HG02678 (cell line): ENCODE data around the gene GABARAP.
"Not testable (repeated sequence)": the region's sequence is repeated elsewhere in the genome, so short reads cannot be mapped to it uniquely, and the experiment has no call there.

Source experiments
- ATAC-seq: cut with Tn5 transposase; IDR thresholded peaks from one replicate; pipeline ENCODE4 v1.9.1; 2021; ENCODE audit warnings: mild to moderate bottlenecking, moderate library complexity; ENCODE audit not compliant: unreplicated experiment

GABARAP gene

GRCh38 chr17:7261379-7262191 is 19.3 kb upstream of the GABARAP start:
- ATAC-seq: no peak

GRCh38 chr17:7260651-7261378 is 18.6 kb upstream of the GABARAP start:
- ATAC-seq: no peak

- ATAC-seq: no peak
These were observed 17.9 kb upstream of the GABARAP start for GRCh38 chr17:7260151-7260550.

GRCh38 chr17:7259555-7259889 is 17.3 kb upstream of the GABARAP start:
- no peak for ATAC-seq

GRCh38 chr17:7258731-7259554 is 16.7 kb upstream of the GABARAP start:
- no peak for ATAC-seq

GRCh38 chr17:7256766-7257456 is 14.7 kb upstream of the GABARAP start:
- no peak for ATAC-seq

- no peak for ATAC-seq
These were observed 12.3 kb upstream of the GABARAP start for GRCh38 chr17:7254511-7254910.

GRCh38 chr17:7253082-7253481 is 10.8 kb upstream of the GABARAP start:
- no peak for ATAC-seq

GRCh38 chr17:7252176-7253043 is 10.2 kb upstream of the GABARAP start, which contains the start of gene ELP5:
TSS of gene ELP5 (plus strand) at chr17:7252215. CDS start at chr17:7252551, 336 bp downstream.
- ATAC-seq: peak; percentile 50

DNA sequence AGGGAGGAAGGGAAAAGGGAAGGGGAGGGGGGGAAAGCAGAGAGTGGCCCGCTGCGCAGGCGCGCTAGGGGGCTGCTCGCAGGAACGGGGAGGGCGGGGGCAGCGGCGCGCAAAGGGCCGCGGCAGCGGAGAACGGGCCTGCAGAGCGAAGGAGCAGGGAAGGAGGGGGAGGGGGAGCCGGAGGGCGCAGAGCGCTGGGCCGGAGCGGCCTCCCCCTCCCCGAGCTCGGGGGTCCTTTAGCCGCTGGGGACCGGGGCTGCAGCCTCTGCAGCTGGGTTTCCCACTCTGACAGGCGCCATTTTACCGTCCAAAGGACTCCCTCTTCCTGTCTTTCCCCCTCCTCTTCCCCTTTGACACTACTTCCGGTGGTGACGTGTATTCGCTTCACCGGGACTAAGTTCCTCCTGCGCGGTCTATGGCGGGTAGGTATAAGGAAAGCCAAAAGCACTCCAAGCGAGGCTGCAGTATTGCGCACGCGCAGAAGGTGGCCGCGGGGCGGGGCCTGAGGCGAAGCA is 9.5 kb upstream of the GABARAP start, which contains the start of gene CTDNEP1:
CTDNEP1 (minus strand) TSS at position 74 of the 515 bp plus-strand sequence. CDS start 438 bp downstream, outside the sequence.
- peak; percentile 81 for ATAC-seq

DNA sequence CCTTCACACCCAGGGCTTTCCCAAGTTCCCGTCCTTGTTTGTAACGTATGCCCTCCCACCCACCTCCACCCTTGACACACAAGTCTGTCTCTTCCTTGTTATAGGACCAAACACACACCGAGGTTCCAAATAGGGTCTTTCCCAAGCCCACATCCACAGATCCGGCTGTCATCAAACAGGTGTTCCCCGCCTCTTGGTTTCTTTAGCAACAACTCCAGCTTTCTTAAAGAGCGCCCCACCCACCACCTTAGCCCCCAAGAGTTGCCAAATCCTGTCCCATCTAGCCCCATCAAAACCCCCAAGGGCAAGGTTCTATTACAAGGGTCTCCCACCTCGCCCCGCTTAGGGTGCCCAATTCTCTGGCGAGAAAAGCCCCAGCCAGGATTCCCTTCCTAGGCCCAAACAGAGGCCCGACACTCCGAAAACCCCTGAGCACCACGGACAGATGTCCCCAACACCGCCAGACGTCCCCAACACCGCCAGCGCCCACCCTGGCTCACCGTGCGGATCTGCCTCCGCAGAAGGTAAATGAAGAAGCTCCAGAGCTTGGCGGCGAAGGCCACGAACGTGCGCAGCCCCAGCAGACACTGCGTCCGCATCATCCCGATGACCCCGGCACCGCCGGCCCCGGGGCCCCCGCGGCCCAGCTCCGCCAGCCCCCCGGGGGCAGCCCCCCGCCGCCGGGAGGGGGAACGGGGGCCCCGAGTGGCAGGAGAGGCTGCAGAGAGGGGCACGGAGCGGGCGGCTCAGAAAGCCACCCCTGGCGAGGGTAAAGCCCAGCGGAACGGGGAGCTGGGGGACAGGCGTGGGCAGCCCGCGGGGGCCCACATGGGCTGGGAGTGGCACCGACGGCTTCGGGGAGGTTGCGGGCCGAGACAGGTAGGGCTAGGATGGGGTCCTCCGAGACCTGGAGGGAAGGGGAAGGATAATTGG is 8.7 kb upstream of the GABARAP start:
- ATAC-seq: no peak

DNA sequence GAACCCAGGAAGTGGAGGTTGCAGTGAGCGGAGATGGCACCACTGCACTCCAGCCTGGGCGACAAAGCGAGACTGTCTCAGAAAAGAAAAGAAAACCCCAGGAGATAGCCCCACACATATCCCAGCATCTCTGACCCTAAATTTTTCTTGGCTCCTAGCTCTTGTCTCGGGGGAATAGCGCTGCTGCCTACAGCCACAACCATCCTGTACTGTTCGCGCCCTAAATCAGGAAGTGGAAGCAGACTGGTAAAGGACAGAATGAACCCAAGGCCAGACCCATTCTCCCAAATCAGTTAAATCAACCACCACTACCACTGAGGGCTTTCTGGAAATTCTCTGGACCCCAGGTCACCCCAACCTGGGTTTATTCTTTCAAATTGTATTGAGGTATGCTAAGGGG is 7.6 kb upstream of the GABARAP start:
- ATAC-seq: no peak

- no peak for ATAC-seq
These were observed 7.0 kb upstream of the GABARAP start for GRCh38 chr17:7249214-7249613.

GRCh38 chr17:7248796-7249195 is 6.5 kb upstream of the GABARAP start:
- no peak for ATAC-seq

- ATAC-seq: no peak
These were observed 4.5 kb upstream of the GABARAP start for GRCh38 chr17:7246779-7247178.

DNA sequence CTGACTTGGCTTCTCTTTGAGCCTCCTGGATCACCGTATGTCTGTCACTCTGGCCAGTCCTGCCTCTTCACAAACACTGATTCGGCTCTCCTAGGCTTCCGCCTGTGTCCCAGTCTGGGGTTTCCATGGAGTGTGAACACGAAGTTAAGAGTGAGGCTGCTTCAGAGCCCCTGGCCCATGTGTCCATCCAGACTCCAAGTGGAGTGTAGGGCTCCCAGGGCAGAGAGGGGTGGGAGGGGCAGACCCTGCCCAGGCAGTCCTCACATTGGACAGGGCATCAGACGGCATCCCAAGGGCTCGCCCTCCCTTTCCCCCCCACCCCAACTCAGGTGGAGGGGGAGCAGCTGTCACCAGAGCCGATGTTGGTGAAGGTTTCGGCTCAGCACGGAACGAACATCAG is 1.6 kb upstream of the GABARAP start:
- ATAC-seq: not testable (repeated sequence)

DNA sequence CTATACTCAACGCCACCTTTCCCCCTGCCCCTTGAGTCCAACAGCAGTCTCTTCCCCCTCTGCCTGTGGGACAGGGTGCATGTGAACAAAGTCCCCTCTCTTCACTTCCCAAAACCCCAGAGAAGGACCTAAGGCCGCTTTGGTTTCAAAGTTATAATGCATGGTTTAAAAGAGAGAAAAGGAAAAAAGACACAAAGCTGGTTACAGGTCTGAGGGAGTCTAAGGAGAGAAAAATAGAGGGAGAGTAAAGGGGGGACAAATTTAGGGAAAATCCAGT is 1.1 kb upstream of the GABARAP start:
- ATAC-seq: no peak

- ATAC-seq: peak; percentile 45
These were observed 636 bp upstream of the GABARAP start for GRCh38 chr17:7242717-7243452.
